HepG2 (cell line): ENCODE data around the gene OTOGL. TPM values are rescaled to one million over a fixed set of nuclear protein-coding genes. Genes with fewer than 3 reads are reported as not detected.

ENCODE experiments used
- ATAC-seq: fragments of 200-7000 bp; cut with Tn5 transposase; 3 replicates; pipeline ENCODE4 v1.9.1; 2020; ENCODE audit warnings: mild to moderate bottlenecking, moderate library complexity
- BruUV-seq: library from RNA; stranded (reverse); fragments of 400-500 nt; replicated peaks from 2 replicates; lab custom pipeline; 2021; lab: Mats Ljungman, UMichigan
- CTCF ChIA-PET: fragments of 300-600 bp; formaldehyde crosslinking; extraction: SDS; loops from one replicate; lab custom pipeline; 2021; ENCODE audit warnings: low total read pairs, inconsistent platforms, low intra/inter-chr PET ratio; lab: Yijun Ruan, JAX
- POLR2A ChIA-PET: fragments of 350-600 bp; sonication (Branson Sonifier 250); formaldehyde crosslinking; loops from one replicate; lab custom pipeline; 2020; ENCODE audit warnings: antibody characterized with exemption, inconsistent platforms; lab: Yijun Ruan, JAX
- DNase-seq: peaks from one replicate; pipeline ENCODE4 v3.0.0-alpha.2; 2015; ENCODE audit warnings: low spot score
- FAIRE-seq: peaks from 3 replicates; lab custom pipeline; 2011; peaks lifted over from hg19 to GRCh38; lab: Jason Lieb, UNC
- H2AFZ ChIP-seq: one replicate; pipeline ENCODE4 v1.6.1; 2011; ENCODE audit warnings: low read length, inconsistent platforms
- H3K27ac ChIP-seq: fragments of 300-600 bp; 3 replicates; pipeline ENCODE4 v1.8.0; 2011; ENCODE audit warnings: mixed run types, mild to moderate bottlenecking, mixed read lengths, low read length, inconsistent platforms; ENCODE audit not compliant: insufficient read depth; ENCODE audit errors: extremely low read length
- H3K27me3 ChIP-seq, 2 experiments: fragments of 200-600 bp in 1 of 2; 2 replicates in 1 of 2; 3 replicates in 1 of 2; pipeline versions ENCODE4 v1.6.0 to v1.8.0; 2011; ENCODE audit warnings: low read length in 2 of 2, mild to moderate bottlenecking in 2 of 2, moderate library complexity in 2 of 2, inconsistent platforms in 1 of 2; ENCODE audit not compliant: insufficient read depth in 2 of 2, control insufficient read depth in 1 of 2
- H3K36me3 ChIP-seq, 2 experiments: fragments of 200-600 bp in 1 of 2; replicated peaks in 1 of 2; 2 replicates in 1 of 2; 3 replicates in 1 of 2; pipeline versions ENCODE4 v1.5.1 to v1.8.0; 2011; ENCODE audit warnings: low read length in 2 of 2, inconsistent platforms in 1 of 2; ENCODE audit not compliant: insufficient read depth in 2 of 2, control insufficient read depth in 1 of 2
- H3K4me1 ChIP-seq: 2 replicates; pipeline ENCODE4 v1.5.1; 2012; ENCODE audit warnings: low read length, inconsistent platforms; ENCODE audit not compliant: insufficient read depth
- H3K4me2 ChIP-seq: 2 replicates; pipeline ENCODE4 v1.6.0; 2011; ENCODE audit warnings: low read depth, low read length, inconsistent platforms
- H3K4me3 ChIP-seq, 3 experiments: fragments of 200-600 bp in 1 of 3; sonication (generic), shearing (Covaris generic) in 1 of 3; replicated peaks in 1 of 3; 2 replicates each; pipeline ENCODE4 v1.5.1; 2011 to 2016; ENCODE audit warnings: low read length in 3 of 3, inconsistent platforms in 2 of 3, low read depth in 2 of 3, mild to moderate bottlenecking in 2 of 3, control low read depth in 1 of 3, mixed read lengths in 1 of 3; ENCODE audit not compliant: insufficient read depth in 1 of 3
- H3K79me2 ChIP-seq: one replicate; pipeline ENCODE4 v1.6.1; 2011; ENCODE audit warnings: low read length, inconsistent platforms; ENCODE audit not compliant: insufficient read depth
- H3K9ac ChIP-seq: 2 replicates; pipeline ENCODE4 v1.6.0; 2011; ENCODE audit warnings: mild to moderate bottlenecking, low read depth, low read length, inconsistent platforms; ENCODE audit not compliant: insufficient read depth
- H3K9me3 ChIP-seq: 2 replicates; pipeline ENCODE4 v1.5.1; 2012; ENCODE audit warnings: mild to moderate bottlenecking, low read length
- H4K20me1 ChIP-seq: 2 replicates; pipeline ENCODE4 v1.6.0; 2011; ENCODE audit warnings: inconsistent platforms, mild to moderate bottlenecking, low read length, moderate library complexity; ENCODE audit not compliant: insufficient read depth
- ATRX ChIP-seq: sonication (generic); formaldehyde crosslinking; IDR thresholded peaks from 2 replicates; pipeline ENCODE4 v1.4.0; 2020; ENCODE audit warnings: missing genetic modification reagents, borderline replicate concordance
- HNF4A ChIP-seq: sonication (generic); formaldehyde crosslinking; IDR thresholded peaks from 2 replicates; pipeline ENCODE4 v1.4.0; 2020; ENCODE audit warnings: missing genetic modification reagents
- KLF12 ChIP-seq: sonication (generic); formaldehyde crosslinking; IDR thresholded peaks from 2 replicates; pipeline ENCODE4 v1.4.0; 2020; ENCODE audit warnings: missing genetic modification reagents, borderline replicate concordance
- MAFF ChIP-seq: IDR thresholded peaks from 2 replicates; pipeline ENCODE4 v1.6.1; 2011; ENCODE audit warnings: low read depth, low read length, improper control_type of control experiment
- MEF2D ChIP-seq: sonication (generic); formaldehyde crosslinking; IDR thresholded peaks from 2 replicates; pipeline ENCODE4 v1.5.1; 2020; ENCODE audit warnings: mild to moderate bottlenecking, missing genetic modification reagents
- PHF20 ChIP-seq: sonication (generic); formaldehyde crosslinking; IDR thresholded peaks from 2 replicates; pipeline ENCODE4 v1.5.0; 2020; ENCODE audit warnings: mild to moderate bottlenecking, missing genetic modification reagents
- RBM22 ChIP-seq: fragments of 200-400 bp; formaldehyde crosslinking; optimal IDR thresholded peaks from 2 replicates; pipeline ENCODE3; 2017; ENCODE audit warnings: mild to moderate bottlenecking, low read length, moderate library complexity
- RFX1 ChIP-seq: fragments of 450-650 bp; IDR thresholded peaks from 2 replicates; pipeline ENCODE4 v1.6.1; 2017
- SRSF1 ChIP-seq: fragments of 200-400 bp; formaldehyde crosslinking; optimal IDR thresholded peaks from 2 replicates; pipeline ENCODE3; 2017; ENCODE audit warnings: mild to moderate bottlenecking, low read depth, low read length, moderate library complexity
- TP53 ChIP-seq: sonication (generic); formaldehyde crosslinking; conservative IDR thresholded peaks from 2 replicates; pipeline ENCODE4 v1.4.0; 2020; ENCODE audit warnings: missing genetic modification reagents
- ZNF224 ChIP-seq: sonication (generic); formaldehyde crosslinking; IDR thresholded peaks from 2 replicates; pipeline ENCODE4 v1.5.0; 2020; ENCODE audit warnings: mild to moderate bottlenecking, missing genetic modification reagents
- ZNF547 ChIP-seq: sonication (generic); formaldehyde crosslinking; IDR thresholded peaks from 2 replicates; pipeline ENCODE4 v1.5.1; 2020; ENCODE audit warnings: mild to moderate bottlenecking, missing genetic modification reagents
- ZNF841 ChIP-seq: sonication (generic); formaldehyde crosslinking; IDR thresholded peaks from 2 replicates; pipeline ENCODE4 v1.8.1; 2023; ENCODE audit warnings: missing genetic modification reagents, borderline replicate concordance
- WGBS: methylation state at CpG from one replicate; pipeline ENCODE4 v1.1.6; 2017; ENCODE audit warnings: low lambda C conversion rate; 5-methylcytosine and 5-hydroxymethylcytosine counted together
- in situ Hi-C: cut with HindIII; loops from 2 replicates; pipeline ENCODE4 v1.10.0; 2017; ENCODE audit warnings: low pct_unique_long_range_greater_than_20kb; ENCODE audit not compliant: extremely low pct_ligation_motif_present
- intact Hi-C: fragments of 100-400 bp; cut with micrococcal nuclease; formaldehyde crosslinking; loops from one replicate; pipeline ENCODE4 v1.10.0; 2022; ENCODE audit not compliant: unreplicated experiment
- polyA plus RNA-seq, 8 experiments: library from polyadenylated mRNA; depleted of rRNA in 3 of 8; stranded (reverse) in 7 of 8; unstranded in 1 of 8; fragments of >200 nt; fragmentation: Illumina TruSeq in 4 of 8; extraction: Trizol in 4 of 8; gene quantifications; 2 replicates each; pipeline versions ENCODE4 v1.2.1 to v1.2.3, GENCODE V29; 2011 to 2016; ENCODE audit warnings: low read depth in 4 of 8, missing spikeins in 1 of 8, mixed read lengths in 1 of 8; ENCODE audit not compliant: insufficient read depth in 1 of 8
- total RNA-seq, 5 experiments: library from RNA; depleted of rRNA; stranded (reverse); fragments of >200 nt; fragmentation: Illumina TruSeq; extraction: Trizol; gene quantifications; 2 replicates each; pipeline ENCODE4 v1.2.3, GENCODE V29; 2016; ENCODE audit warnings: low read depth in 1 of 5
- TF ChIP-seq, protein P1 (sequence below): sonication (generic); formaldehyde crosslinking; IDR thresholded peaks from 2 replicates; pipeline ENCODE4 v1.4.0; 2020; ENCODE audit warnings: missing genetic modification reagents
- TF ChIP-seq, protein P2 (sequence below): sonication (generic); formaldehyde crosslinking; IDR thresholded peaks from 2 replicates; pipeline ENCODE4 v1.4.0; 2020; ENCODE audit warnings: missing genetic modification reagents, mild to moderate bottlenecking, borderline replicate concordance

The OTOGL gene
- total and polyA plus RNA-seq, 2 of the 13 experiments (the other 11 are each of a cell fraction or from before 2014, with no cell fraction given): not detected

DNA sequence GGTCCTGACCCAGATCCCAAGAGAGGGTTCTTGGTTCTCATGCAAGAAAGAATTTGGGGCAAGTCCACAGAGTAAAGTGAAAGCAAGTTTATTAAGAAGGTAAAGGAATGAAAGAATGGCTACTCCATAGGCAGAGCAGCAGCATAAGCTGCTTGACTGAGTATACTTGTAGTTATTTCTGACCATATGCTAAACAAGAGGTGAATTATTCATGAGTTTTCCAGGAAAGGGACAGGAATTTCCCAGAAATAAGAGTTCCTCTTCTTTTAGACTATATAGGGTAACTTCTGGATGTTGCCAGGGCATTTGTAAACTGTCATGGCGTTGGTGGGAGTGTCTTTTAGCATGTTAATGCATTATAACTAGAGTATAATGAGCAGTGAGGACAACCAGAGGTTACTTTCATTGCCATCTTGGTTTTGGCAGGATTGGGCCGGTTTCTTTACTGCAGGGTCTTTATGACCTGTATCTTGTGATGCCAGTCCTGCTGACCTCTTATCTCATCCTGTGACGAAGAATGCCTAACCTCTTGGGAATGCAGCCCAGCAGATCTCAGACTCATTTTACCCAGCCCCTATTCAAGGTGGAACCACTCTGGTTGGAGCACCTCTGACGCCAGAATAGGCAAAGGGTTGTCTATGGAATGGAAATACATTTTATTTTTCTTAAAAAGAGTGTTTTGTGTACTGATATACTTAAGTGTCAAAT lies 113.8 kb downstream of the OTOGL start:
- Histone ChIP-seq H3K4me2 (no peak overlapping the region), H4K20me1 (no peaks in the 10 kb centered on the region; the same call in 1 of the 2 replicates), H3K9me3 (no peaks in the 10 kb centered on the region), H3K36me3 (no peaks in the 10 kb centered on the region), H3K27ac (no peak overlapping the region), H3K4me1 (peaks cover 19% of the 10 kb centered on the region; the same call in 1 of the 2 replicates), H3K27me3 (no peaks in the 10 kb centered on the region), H3K4me3 (no peak overlapping the region), H3K79me2 (no peaks in the 10 kb centered on the region), H3K9ac (no peak overlapping the region), H2AFZ (no peak overlapping the region)
- TF ChIP-seq ATRX (CRISPR knock-in tag) (no peak), ZNF547 (CRISPR knock-in tag) (no peak), MAFF (no peak), RBM22 (no peak), PHF20 (CRISPR knock-in tag) (no peak)
- CTCF ChIA-PET: no interaction called here
- in situ Hi-C loops (no loop called here), intact Hi-C loops (no loop called here)
- 52% methylated on average over 4 of the region's 4 CpGs for WGBS
- POLR2A ChIA-PET: no interaction called here
- no TSS peak for BruUV-seq
- ATAC-seq (no peak), DNase-seq (no peak), FAIRE-seq (no peak)

DNA sequence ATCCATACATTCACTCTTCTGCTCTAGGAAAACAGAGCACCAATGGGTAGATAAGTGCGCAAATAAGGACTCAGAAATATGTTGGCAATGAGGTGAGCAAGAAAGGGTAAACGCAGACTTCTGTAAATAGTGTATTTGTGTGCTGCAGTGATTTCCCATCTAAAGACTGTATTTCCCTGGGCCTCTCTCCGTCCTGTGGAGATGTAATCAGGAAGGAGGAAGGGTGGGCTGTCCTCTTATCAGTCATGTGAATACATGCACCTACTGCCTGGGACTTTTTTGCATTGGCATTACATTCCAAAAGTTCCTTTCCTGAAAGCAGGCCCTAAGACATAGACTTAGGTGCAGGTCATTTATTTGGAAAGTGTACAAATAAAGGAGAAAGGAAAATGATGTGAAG lies 114.5 kb downstream of the OTOGL start:
- Histone ChIP-seq H3K4me3 (no peak overlapping the region), H3K4me1 (peaks cover 26% of the 10 kb centered on the region), H3K9ac (no peak overlapping the region), H4K20me1 (no peaks in the 10 kb centered on the region; the same call in 1 of the 2 replicates), H3K36me3 (no peaks in the 10 kb centered on the region), H3K79me2 (no peaks in the 10 kb centered on the region), H3K27me3 (no peaks in the 10 kb centered on the region), H2AFZ (no peak overlapping the region), H3K9me3 (no peaks in the 10 kb centered on the region), H3K4me2 (no peak overlapping the region), H3K27ac (no peak overlapping the region)
- DNase-seq (no peak), FAIRE-seq (no peak), ATAC-seq (no peak)
- POLR2A ChIA-PET: no interaction called here
- in situ Hi-C loops (no loop called here), intact Hi-C loops (no loop called here)
- CTCF ChIA-PET: no interaction called here
- 28% methylated on average over 3 of the region's 3 CpGs for WGBS
- no TSS peak for BruUV-seq
- no peak for TF ChIP-seq ZNF224
- TF ChIP-seq TP53: no peak
- no peak for TF ChIP-seq ZNF841
- no peak for TF ChIP-seq RFX1
- no peak for TF ChIP-seq HNF4A (CRISPR knock-in tag)
- TF ChIP-seq SRSF1: no peak
- no peak for TF ChIP-seq MEF2D (CRISPR knock-in tag)
- TF ChIP-seq, protein P1, sequence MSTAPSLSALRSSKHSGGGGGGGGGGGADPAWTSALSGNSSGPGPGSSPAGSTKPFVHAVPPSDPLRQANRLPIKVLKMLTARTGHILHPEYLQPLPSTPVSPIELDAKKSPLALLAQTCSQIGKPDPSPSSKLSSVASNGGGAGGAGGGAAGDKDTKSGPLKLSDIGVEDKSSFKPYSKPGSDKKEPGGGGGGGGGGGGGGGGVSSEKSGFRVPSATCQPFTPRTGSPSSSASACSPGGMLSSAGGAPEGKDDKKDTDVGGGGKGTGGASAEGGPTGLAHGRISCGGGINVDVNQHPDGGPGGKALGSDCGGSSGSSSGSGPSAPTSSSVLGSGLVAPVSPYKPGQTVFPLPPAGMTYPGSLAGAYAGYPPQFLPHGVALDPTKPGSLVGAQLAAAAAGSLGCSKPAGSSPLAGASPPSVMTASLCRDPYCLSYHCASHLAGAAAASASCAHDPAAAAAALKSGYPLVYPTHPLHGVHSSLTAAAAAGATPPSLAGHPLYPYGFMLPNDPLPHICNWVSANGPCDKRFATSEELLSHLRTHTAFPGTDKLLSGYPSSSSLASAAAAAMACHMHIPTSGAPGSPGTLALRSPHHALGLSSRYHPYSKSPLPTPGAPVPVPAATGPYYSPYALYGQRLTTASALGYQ (CRISPR knock-in tag): no peak
- TF ChIP-seq, protein P2, sequence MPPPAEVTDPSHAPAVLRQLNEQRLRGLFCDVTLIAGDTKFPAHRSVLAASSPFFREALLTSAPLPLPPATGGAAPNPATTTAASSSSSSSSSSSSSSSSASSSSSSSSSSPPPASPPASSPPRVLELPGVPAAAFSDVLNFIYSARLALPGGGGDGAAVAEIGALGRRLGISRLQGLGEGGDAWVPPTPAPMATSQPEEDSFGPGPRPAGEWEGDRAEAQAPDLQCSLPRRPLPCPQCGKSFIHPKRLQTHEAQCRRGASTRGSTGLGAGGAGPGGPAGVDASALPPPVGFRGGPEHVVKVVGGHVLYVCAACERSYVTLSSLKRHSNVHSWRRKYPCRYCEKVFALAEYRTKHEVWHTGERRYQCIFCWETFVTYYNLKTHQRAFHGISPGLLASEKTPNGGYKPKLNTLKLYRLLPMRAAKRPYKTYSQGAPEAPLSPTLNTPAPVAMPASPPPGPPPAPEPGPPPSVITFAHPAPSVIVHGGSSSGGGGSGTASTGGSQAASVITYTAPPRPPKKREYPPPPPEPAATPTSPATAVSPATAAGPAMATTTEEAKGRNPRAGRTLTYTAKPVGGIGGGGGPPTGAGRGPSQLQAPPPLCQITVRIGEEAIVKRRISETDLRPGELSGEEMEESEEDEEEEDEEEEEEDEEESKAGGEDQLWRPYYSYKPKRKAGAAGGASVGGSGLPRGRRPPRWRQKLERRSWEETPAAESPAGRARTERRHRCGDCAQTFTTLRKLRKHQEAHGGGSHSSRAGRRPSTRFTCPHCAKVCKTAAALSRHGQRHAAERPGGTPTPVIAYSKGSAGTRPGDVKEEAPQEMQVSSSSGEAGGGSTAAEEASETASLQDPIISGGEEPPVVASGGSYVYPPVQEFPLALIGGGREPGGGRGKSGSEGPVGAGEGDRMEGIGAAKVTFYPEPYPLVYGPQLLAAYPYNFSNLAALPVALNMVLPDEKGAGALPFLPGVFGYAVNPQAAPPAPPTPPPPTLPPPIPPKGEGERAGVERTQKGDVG (CRISPR knock-in tag): no peak
- no peak for TF ChIP-seq KLF12
